Prostate gland (tissue), 2 donors: ENCODE data around the gene C1orf94.

Source experiments
- POLR2A ChIP-seq: fragments of 450-650 bp; IDR thresholded peaks from one replicate; pipeline ENCODE4 v1.6.1; 2016; ENCODE audit warnings: antibody characterized with exemption, mild to moderate bottlenecking
- POLR2AphosphoS5 ChIP-seq: sonication (generic); formaldehyde crosslinking; IDR thresholded peaks from one replicate; pipeline ENCODE4 v1.6.1; 2017; ENCODE audit warnings: antibody characterized with exemption
- TF ChIP-seq, protein P1 (sequence below), 4 experiments: fragments of 200-600 bp in 2 of 4; fragments of 450-650 bp in 2 of 4; sonication (generic) in 2 of 4; IDR thresholded peaks; 1 replicate in 3 of 4; 2 replicates in 1 of 4; pipeline ENCODE4 v1.5.1; 2016 to 2019; ENCODE audit warnings: antibody characterized with exemption in 4 of 4, mild to moderate bottlenecking in 2 of 4, moderate library complexity in 2 of 4

- TF ChIP-seq, protein P1, sequence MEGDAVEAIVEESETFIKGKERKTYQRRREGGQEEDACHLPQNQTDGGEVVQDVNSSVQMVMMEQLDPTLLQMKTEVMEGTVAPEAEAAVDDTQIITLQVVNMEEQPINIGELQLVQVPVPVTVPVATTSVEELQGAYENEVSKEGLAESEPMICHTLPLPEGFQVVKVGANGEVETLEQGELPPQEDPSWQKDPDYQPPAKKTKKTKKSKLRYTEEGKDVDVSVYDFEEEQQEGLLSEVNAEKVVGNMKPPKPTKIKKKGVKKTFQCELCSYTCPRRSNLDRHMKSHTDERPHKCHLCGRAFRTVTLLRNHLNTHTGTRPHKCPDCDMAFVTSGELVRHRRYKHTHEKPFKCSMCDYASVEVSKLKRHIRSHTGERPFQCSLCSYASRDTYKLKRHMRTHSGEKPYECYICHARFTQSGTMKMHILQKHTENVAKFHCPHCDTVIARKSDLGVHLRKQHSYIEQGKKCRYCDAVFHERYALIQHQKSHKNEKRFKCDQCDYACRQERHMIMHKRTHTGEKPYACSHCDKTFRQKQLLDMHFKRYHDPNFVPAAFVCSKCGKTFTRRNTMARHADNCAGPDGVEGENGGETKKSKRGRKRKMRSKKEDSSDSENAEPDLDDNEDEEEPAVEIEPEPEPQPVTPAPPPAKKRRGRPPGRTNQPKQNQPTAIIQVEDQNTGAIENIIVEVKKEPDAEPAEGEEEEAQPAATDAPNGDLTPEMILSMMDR (IDR thresholded peaks at IDR 0.05), result no peak
- no peak for TF ChIP-seq POLR2A
- no peak for TF ChIP-seq POLR2AphosphoS5
These were observed 37.2 kb downstream of the C1orf94 start for GRCh38 chr1:34213956-34214355.
